GM18511 (cell line): Measurements from ENCODE around the gene ARFGAP1.

Source experiments
- ATAC-seq: cut with Tn5 transposase; IDR thresholded peaks from one replicate; pipeline ENCODE4 v1.9.1; 2021; ENCODE audit warnings: mild to moderate bottlenecking, moderate library complexity; ENCODE audit not compliant: unreplicated experiment

ARFGAP1 gene

DNA sequence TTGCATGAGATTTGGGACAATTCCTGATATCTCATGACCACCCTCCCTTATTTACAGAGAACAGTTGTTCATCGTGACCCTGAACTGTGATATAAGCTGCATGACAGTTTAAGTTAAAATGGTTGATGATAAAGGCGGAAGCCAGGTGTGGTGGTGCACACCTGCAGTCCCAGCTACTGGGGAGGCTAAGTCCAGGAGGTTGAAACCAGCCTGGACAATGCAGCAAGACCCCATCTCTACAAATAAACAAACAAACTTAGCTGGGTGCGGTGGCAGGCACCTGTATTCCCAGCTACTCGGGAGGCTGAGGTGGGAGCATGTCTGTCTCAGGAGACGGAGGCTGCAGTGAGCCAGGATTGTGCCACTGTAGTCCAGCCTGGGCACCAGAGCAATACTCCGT is 44.4 kb downstream of the ARFGAP1 start:
- ATAC-seq: no peak

GRCh38 chr20:63317601-63318291 is 45.1 kb downstream of the ARFGAP1 start:
- no peak for ATAC-seq

GRCh38 chr20:63318391-63319163 is 46.0 kb downstream of the ARFGAP1 start:
- no peak for ATAC-seq

GRCh38 chr20:63319164-63320040 is 46.8 kb downstream of the ARFGAP1 start:
- no peak for ATAC-seq

DNA sequence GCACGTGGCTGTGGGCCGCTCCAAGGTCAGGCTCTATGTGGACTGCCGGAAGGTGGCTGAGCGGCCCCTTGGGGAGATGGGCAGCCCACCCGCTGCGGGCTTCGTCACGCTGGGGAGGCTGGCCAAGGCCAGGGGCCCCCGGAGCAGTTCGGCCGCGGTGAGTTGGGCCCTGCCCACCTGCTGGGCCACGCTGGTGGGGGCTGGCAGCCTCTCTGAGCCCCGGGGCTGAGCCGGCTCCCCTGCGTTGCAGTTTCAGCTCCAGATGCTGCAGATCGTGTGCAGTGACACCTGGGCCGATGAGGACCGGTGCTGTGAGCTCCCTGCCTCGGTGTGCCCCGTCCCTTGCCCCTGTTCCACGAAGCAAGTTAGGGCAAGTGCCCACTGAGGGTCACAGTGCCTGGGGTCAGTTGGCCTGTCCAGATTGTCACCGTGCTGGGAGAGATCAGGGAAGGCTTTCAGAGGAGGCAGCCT is 47.5 kb downstream of the ARFGAP1 start:
- no peak for ATAC-seq

DNA sequence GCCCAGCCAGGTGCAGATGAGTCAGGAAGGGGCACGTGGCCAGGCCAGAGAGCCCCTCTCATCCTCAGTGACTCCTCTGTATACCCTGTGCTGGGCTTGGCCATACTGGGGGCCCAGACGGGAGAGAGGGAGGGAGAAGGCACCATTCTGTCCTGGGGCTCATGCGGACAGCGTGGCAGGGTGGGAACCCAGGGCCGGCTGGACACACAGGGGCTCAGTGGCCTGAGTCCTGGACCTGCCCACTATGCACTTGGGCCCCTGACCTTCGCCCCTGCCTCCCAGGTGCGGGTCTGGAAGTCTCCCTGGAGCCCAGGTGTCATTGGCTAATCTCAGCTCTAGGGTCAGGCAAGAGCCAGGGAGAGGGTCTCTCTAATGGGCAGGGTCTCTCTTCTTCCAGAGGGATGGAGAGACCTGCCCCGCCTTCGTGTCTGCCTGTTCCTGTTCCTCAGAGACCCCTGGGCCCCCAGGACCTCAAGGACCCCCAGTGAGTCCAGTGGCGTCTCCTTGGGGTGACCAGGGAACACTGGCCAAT is 48.1 kb downstream of the ARFGAP1 start:
- no peak for ATAC-seq

DNA sequence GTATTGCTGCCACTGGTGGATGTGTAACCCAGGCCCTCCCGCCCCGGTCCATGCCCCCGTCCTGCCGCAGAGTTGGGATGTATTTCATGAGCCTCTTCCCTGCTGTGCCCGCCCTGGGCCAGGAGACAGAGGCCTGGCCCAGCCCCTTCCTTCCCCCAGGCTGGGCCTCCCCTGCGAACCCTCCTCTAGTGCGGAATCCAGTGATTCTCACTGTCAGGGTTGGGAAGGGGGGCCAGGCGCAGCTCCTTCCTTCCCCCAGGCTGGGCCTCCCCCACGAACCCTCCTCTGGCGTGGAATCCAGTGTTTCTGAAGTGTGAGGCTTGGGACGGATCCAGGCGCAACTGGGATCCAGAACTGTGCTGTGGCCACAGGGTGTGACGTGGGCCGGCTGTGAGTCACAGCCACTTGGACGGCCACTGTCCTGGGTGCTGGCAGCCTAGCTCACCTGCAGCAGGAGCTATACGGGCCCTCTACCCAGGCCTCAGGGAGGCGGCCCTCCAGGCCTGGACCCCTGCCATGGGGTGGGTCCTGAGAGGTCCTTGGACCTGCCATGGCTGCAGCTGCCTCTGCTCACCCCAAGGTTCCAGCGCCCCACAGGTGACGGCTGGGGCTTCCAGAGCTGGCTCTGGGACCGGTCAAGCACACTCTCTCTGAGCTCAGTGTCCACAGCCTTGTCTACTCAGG is 48.7 kb downstream of the ARFGAP1 start:
- ATAC-seq: no peak

DNA sequence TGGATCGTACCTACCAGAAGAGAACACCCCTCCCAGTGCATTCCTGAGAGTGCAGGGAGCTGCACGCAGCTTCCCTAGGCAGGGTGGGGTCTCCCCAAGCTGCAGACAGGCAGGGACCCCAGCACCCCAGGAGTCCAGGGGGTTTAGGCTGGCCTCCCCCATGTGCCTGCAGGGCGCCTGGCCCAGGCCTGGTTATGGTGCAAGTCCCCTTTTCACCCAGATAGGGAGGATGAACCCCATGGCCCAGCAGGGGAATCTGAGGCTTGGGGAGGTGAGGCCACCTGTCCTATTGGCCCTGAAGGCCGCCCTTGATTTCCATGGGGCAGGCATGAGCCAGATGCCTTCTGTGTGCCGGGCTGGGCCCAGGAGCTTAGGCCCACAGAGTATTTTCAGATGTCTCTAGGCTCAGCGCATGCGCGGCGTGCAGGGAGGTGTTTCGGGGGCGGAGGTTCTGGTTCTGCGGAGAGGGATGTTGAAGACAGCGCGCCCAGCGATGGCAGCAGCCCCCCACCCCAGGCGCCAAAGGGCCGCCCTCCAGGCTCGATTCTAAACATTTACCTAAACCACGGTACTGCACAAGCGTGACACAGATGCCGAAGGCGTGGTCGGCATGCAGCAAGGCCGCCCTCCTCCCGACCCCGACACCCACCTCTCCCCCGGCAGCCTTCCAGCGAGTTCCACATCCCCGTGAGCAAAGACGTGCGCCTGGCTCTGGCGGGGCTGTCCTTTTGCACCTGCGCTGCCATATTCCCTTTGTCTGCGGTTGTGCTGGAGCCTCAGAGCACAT is 49.7 kb downstream of the ARFGAP1 start:
- ATAC-seq: no peak

DNA sequence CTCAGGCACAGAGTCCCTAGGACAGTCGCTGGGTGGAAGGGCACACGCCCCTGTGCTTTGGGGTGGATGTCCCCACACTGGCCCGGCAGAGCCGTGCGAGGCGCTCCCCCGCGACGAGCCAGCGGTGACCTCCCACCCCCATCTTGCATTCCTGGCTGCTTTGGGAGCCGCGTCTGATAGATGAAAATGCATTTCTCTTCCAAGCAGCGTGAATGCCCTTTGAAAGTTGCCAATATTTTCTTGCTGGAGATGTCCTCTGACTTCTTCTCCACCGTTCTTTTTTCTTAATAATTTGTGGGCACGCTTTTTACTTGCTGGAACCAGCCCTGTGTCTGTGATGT is 50.3 kb downstream of the ARFGAP1 start:
- no peak for ATAC-seq

DNA sequence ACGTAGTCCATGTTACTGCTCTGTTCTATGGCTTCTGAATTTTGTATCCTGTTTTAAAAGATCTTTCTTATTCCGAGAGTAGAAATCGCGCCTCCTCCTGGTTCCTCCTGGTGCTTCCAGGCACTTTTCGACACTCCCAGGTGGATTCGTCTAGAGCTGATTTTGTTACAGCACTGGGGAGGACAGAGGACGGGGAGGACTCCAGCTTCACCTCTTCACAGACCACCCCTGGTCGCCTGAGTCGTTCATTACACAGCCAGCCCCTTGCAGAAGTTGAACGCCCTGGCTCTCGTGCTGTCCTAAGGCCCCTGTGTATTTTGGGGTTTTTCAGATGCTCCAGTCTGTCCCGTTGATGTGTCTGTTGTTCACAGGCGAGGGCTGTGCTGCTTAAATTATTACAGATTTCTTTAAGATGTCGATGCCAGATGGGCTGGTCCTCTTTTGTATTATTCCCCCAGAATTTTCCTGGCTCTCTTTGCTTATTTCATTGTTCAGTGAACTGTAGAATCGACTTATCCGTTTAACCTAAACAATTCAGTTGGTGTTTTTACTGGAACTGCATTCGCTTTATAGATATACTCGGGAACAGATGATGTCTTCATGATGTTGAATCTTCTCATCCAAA is 50.9 kb downstream of the ARFGAP1 start:
- no peak for ATAC-seq

DNA sequence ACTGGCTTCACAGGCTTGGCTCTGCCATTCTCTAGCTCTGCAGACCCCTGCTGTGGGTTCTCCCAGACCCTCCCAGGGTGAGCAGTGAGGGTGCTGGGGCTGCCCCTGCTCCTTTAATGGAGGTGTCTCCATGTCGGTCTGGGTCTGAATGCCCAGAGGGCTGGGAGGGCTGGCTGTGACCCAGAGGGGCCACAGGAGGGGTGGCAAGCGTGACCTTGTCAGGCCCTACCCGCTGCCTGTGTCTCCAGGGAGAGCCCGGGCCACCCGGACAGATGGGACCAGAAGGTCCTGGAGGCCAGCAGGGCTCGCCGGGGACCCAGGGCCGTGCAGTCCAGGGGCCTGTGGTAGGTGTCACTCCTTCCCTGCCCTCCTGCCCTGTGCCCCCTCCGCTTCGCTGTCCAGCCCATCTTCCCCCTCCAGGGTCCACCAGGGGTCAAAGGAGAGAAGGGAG is 52.4 kb downstream of the ARFGAP1 start:
- no peak for ATAC-seq

DNA sequence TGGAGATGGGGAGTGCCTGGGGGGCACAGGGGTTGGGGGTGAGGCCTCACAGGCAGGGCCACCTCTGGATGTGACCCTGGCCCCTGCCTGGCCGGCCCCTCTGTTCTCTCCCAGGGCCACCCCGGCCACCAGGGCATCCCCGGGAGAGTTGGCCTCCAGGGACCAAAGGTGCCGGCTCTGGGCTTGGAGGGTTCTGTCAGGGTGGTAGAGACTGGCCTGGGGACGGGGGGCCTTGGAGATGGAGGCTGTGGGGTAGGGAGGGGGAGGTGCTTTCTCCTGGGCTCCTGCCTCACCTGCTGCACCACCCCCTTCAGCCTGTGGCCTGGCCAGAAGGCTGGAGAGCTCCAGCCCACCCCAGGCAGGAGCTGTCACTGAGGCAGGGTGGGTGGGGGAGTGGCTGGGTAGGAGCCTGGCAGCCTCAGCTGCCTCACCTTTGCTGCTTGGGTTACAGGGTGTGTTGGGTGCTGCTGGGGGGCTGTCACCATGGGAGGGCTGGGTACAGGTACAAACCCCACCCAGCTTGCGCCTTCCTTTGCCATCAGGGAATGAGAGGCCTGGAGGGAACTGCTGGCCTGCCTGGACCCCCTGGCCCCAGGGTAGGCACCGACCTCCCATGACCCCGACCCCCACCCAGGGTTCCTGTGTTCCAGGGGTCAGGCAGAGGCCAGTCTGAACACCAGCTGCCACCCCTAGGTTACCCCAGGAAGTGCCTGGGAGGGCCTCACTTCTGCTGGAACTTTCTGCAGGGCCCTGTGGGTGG is 53.1 kb downstream of the ARFGAP1 start:
- ATAC-seq: no peak

DNA sequence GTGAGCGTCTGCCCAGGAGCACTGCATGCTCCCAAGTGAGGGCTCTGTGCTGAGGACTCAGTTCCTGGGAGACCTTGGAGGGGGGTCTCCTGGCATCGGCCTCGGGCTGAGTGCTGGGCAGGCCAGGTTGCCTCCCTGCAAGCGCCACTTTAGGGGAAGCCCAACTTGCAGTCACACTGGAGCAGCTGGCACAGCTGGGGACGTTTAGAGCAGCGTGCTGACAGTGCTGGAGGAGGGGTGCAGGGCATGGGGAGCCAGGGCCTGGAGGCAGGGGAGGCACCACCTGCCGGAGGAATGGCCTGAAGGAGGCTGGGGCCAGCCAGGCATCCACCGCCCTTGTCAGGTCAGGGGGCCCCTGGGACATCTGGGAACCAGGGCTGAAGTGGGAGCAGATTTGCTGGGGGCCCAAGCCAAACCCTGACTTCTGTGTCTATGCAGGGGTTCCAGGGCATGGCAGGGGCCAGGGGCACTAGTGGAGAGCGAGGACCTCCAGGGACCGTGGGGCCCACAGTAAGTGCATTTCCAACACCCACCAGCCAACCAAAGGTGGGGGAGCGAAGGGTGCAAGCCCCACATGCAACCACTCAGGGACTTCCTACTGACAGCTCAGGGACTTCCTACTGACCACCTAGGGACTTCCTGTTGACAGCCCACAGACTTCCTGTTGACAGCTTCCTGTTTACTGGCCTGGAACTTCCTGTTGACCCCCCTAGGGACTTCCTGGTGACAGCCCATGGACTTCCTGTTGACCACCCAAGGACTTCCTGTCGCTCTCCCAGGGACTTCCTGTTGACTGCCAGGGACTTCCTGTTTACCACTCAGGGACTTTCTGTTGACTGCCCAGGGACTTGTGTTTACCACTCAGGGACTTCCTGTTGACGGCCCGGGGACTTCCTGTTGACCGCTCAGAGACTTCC is 54.0 kb downstream of the ARFGAP1 start:
- ATAC-seq: no peak

GRCh38 chr20:63327231-63327745 is 54.7 kb downstream of the ARFGAP1 start:
- ATAC-seq: no peak

DNA sequence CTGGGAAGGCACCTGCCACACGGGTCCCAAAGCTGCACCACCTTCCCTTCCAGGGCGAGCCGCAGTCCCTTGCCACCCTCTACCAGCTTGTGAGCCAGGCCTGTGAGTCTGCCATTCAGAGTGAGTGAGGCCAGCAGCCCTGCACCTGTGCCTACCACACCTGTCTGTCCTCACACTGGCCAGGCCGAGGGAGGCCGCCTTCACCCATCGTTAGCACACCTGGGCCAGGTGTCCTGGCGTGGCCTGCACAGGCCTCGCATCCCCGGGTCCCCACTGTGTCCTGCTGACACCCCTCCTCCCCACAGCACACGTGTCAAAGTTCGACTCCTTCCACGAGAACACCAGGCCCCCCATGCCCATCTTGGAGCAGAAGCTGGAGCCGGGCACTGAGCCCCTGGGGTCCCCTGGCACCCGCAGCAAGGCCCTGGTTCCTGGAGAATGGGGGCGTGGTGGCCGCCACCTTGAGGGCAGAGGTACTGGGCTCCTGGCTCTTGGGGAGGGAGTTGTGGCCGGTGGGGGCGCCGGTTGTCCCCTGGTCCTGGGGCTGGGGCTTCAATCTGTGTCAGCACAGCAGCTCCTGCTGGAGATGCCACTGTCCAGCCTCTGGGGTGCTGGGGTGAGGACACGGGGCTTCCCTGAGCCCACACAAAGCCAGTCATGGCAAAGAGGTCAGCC is 55.5 kb downstream of the ARFGAP1 start:
- no peak for ATAC-seq

- no peak for ATAC-seq
Observed at GRCh38 chr20:63328718-63329275, 56.2 kb downstream of the ARFGAP1 start.
